NCI-H1694 treated with DMSO at 0.1 percent for 48 hours (cell line): ENCODE results near the gene TBC1D22B.
A peak's percentile ranks its signal among the peaks of the same experiment; 100 is the strongest.

Source experiments
- DNase-seq: peaks from one replicate; lab custom pipeline; 2025; lab: John Stamatoyannopoulos, UW

TBC1D22B gene

GRCh38 chr6:37257634-37258404 lies at the start of gene TBC1D22B, which contains the start of gene TMEM217:
TBC1D22B (plus strand) TSS chr6:37257772; CDS start chr6:37257918, 146 bp downstream.
TMEM217 (minus strand) TSS chr6:37258144; CDS start chr6:37219030, 39,114 bp downstream.
- peak; percentile 68 for DNase-seq

- peak; percentile 53 for DNase-seq
Measured at GRCh38 chr6:37207903-37208456, 49.6 kb upstream of the TBC1D22B start.

GRCh38 chr6:37208793-37209192 lies 48.8 kb upstream of the TBC1D22B start:
- DNase-seq, result no peak

- no peak for DNase-seq
Measured at GRCh38 chr6:37209461-37210205, 47.9 kb upstream of the TBC1D22B start.

GRCh38 chr6:37210313-37210968 lies 47.1 kb upstream of the TBC1D22B start:
- DNase-seq, result peak; percentile 76

- DNase-seq, result no peak
Measured at GRCh38 chr6:37212268-37212667, 45.3 kb upstream of the TBC1D22B start.

- DNase-seq, result no peak
Measured at GRCh38 chr6:37218061-37218460, 39.5 kb upstream of the TBC1D22B start.

- no peak for DNase-seq
Measured at GRCh38 chr6:37218511-37218910, 39.1 kb upstream of the TBC1D22B start.

GRCh38 chr6:37221585-37222124 lies 35.9 kb upstream of the TBC1D22B start:
- DNase-seq, result no peak

GRCh38 chr6:37222125-37222967 lies 35.2 kb upstream of the TBC1D22B start:
- no peak for DNase-seq

GRCh38 chr6:37222992-37223391 lies 34.6 kb upstream of the TBC1D22B start:
- no peak for DNase-seq

- no peak for DNase-seq
Measured at GRCh38 chr6:37225350-37226169, 32.0 kb upstream of the TBC1D22B start.

- DNase-seq, result no peak
Measured at GRCh38 chr6:37230104-37230503, 27.5 kb upstream of the TBC1D22B start.

GRCh38 chr6:37232430-37233017 lies 25.0 kb upstream of the TBC1D22B start:
- no peak for DNase-seq

GRCh38 chr6:37233541-37233940 lies 24.0 kb upstream of the TBC1D22B start:
- DNase-seq, result no peak

- no peak for DNase-seq
Measured at GRCh38 chr6:37236921-37237320, 20.7 kb upstream of the TBC1D22B start.

GRCh38 chr6:37237789-37238188 lies 19.8 kb upstream of the TBC1D22B start:
- DNase-seq, result no peak

GRCh38 chr6:37238381-37238780 lies 19.2 kb upstream of the TBC1D22B start:
- no peak for DNase-seq

GRCh38 chr6:37239526-37239925 lies 18.0 kb upstream of the TBC1D22B start:
- DNase-seq, result no peak
